Activated naive CD8-positive, alpha-beta T cell treated with anti-CD3 and anti-CD28 coated beads, Interleukin-2, amount 50 U/mL, for 24 hours (primary cell): ENCODE measurements around the gene EFCAB5.
"Not testable (repeated sequence)": the region's sequence is repeated elsewhere in the genome, so short reads cannot be mapped to it uniquely, and the experiment has no call there.

Source experiments
- ATAC-seq: fragments of 150-1000 bp; cut with Tn5 transposase; one replicate; pipeline ENCODE4 v1.10.0; 2021
- DNase-seq: peaks from one replicate; pipeline ENCODE4 v3.0.0; 2021
- H3K27ac Mint-ChIP-seq: one replicate; pipeline ENCODE4 v1.8.0; 2021; ENCODE audit warnings: mild to moderate bottlenecking, mixed read lengths
- H3K27me3 Mint-ChIP-seq: one replicate; pipeline ENCODE4 v1.8.0; 2021; ENCODE audit warnings: mixed read lengths
- H3K36me3 Mint-ChIP-seq: one replicate; pipeline ENCODE4 v1.8.0; 2021; ENCODE audit warnings: low read depth, mixed read lengths
- H3K4me1 Mint-ChIP-seq: one replicate; pipeline ENCODE4 v1.8.0; 2021; ENCODE audit warnings: mixed read lengths
- H3K4me3 Mint-ChIP-seq: one replicate; pipeline ENCODE4 v1.8.0; 2021; ENCODE audit warnings: mild to moderate bottlenecking, moderate library complexity, mixed read lengths
- H3K9me3 Mint-ChIP-seq: one replicate; pipeline ENCODE4 v1.8.0; 2021; ENCODE audit warnings: mixed read lengths

EFCAB5 gene

GRCh38 chr17:30011934-30012333 lies 70.5 kb downstream of the EFCAB5 start:
- not testable (repeated sequence) for H3K27ac Mint-ChIP-seq, H3K4me1 Mint-ChIP-seq, H3K36me3 Mint-ChIP-seq, H3K4me3 Mint-ChIP-seq, H3K27me3 Mint-ChIP-seq, ATAC-seq, H3K9me3 Mint-ChIP-seq
- peak; percentile 6 for DNase-seq

GRCh38 chr17:30021708-30022317 lies 80.4 kb downstream of the EFCAB5 start:
- Mint-ChIP-seq H3K36me3 (no peaks in the 10 kb centered on the region), H3K9me3 (no peaks in the 10 kb centered on the region), H3K27me3 (no peaks in the 10 kb centered on the region), H3K27ac (no peak overlapping the region), H3K4me3 (no peak overlapping the region), H3K4me1 (no peaks in the 10 kb centered on the region)
- peak; percentile 68 for ATAC-seq
- DNase-seq, result peak; percentile 25

- not testable (repeated sequence) for H3K27ac Mint-ChIP-seq, H3K4me1 Mint-ChIP-seq, DNase-seq, ATAC-seq, H3K36me3 Mint-ChIP-seq, H3K4me3 Mint-ChIP-seq, H3K27me3 Mint-ChIP-seq, H3K9me3 Mint-ChIP-seq
These were observed 83.9 kb downstream of the EFCAB5 start for GRCh38 chr17:30025325-30025724.

GRCh38 chr17:30027676-30028075 lies 86.2 kb downstream of the EFCAB5 start:
- Mint-ChIP-seq H3K9me3 (no peaks in the 10 kb centered on the region), H3K27me3 (no peaks in the 10 kb centered on the region), H3K4me3 (no peak overlapping the region), H3K4me1 (no peaks in the 10 kb centered on the region), H3K36me3 (no peaks in the 10 kb centered on the region), H3K27ac (no peak overlapping the region)
- no peak for ATAC-seq
- DNase-seq, result no peak

- H3K36me3 Mint-ChIP-seq, result no peaks in the 10 kb centered on the region
- H3K27ac Mint-ChIP-seq, result no peak overlapping the region
- H3K27me3 Mint-ChIP-seq, result no peaks in the 10 kb centered on the region
- H3K4me3 Mint-ChIP-seq, result no peak overlapping the region
- ATAC-seq (no peak), DNase-seq (no peak)
- H3K4me1 Mint-ChIP-seq, result no peaks in the 10 kb centered on the region
- H3K9me3 Mint-ChIP-seq, result no peaks in the 10 kb centered on the region
These were observed 89.9 kb downstream of the EFCAB5 start for GRCh38 chr17:30031214-30031869.

- no peaks in the 10 kb centered on the region for H3K27me3 Mint-ChIP-seq
- no peaks in the 10 kb centered on the region for H3K36me3 Mint-ChIP-seq
- no peak overlapping the region for H3K27ac Mint-ChIP-seq
- DNase-seq (no peak), ATAC-seq (no peak)
- no peaks in the 10 kb centered on the region for H3K9me3 Mint-ChIP-seq
- no peak overlapping the region for H3K4me3 Mint-ChIP-seq
- H3K4me1 Mint-ChIP-seq, result no peaks in the 10 kb centered on the region
These were observed 93.9 kb downstream of the EFCAB5 start for GRCh38 chr17:30035369-30035768.

GRCh38 chr17:30040719-30041518 lies 99.5 kb downstream of the EFCAB5 start:
- H3K4me3 Mint-ChIP-seq, H3K4me1 Mint-ChIP-seq, H3K36me3 Mint-ChIP-seq, DNase-seq, ATAC-seq, H3K27me3 Mint-ChIP-seq, H3K9me3 Mint-ChIP-seq: not testable (repeated sequence)
- H3K27ac Mint-ChIP-seq, result peak overlapping the region; percentile 15

- H3K27ac Mint-ChIP-seq, result no peak overlapping the region
- H3K27me3 Mint-ChIP-seq, result peaks cover 5% of the 10 kb centered on the region
- ATAC-seq (no peak), DNase-seq (no peak)
- no peaks in the 10 kb centered on the region for H3K4me1 Mint-ChIP-seq
- peaks cover 3% of the 10 kb centered on the region for H3K36me3 Mint-ChIP-seq
- no peak overlapping the region for H3K4me3 Mint-ChIP-seq
- H3K9me3 Mint-ChIP-seq, result peaks cover 4% of the 10 kb centered on the region
These were observed 100.1 kb downstream of the EFCAB5 start for GRCh38 chr17:30041551-30041950.

- Mint-ChIP-seq H3K36me3 (peaks cover 5% of the 10 kb centered on the region), H3K9me3 (peaks cover 22% of the 10 kb centered on the region), H3K4me1 (no peaks in the 10 kb centered on the region), H3K27me3 (peaks cover 9% of the 10 kb centered on the region), H3K4me3 (no peak overlapping the region), H3K27ac (no peak overlapping the region)
- ATAC-seq, result no peak
- no peak for DNase-seq
These were observed 120.9 kb downstream of the EFCAB5 start for GRCh38 chr17:30062372-30062771.

GRCh38 chr17:30064738-30065137 lies 123.3 kb downstream of the EFCAB5 start:
- no peak overlapping the region for H3K27ac Mint-ChIP-seq
- ATAC-seq (no peak), DNase-seq (no peak)
- H3K4me1 Mint-ChIP-seq, result no peaks in the 10 kb centered on the region
- no peak overlapping the region for H3K4me3 Mint-ChIP-seq
- H3K27me3 Mint-ChIP-seq, result peaks cover 8% of the 10 kb centered on the region
- H3K36me3 Mint-ChIP-seq, result peaks cover 5% of the 10 kb centered on the region
- peaks cover 22% of the 10 kb centered on the region for H3K9me3 Mint-ChIP-seq

- H3K27me3 Mint-ChIP-seq, result peaks cover 4% of the 10 kb centered on the region
These were observed 127.0 kb downstream of the EFCAB5 start for GRCh38 chr17:30068465-30068864.

GRCh38 chr17:30074254-30074653 lies 132.8 kb downstream of the EFCAB5 start:
- Mint-ChIP-seq H3K27me3 (peaks cover 5% of the 10 kb centered on the region), H3K4me3 (no peak overlapping the region), H3K27ac (no peak overlapping the region), H3K36me3 (no peaks in the 10 kb centered on the region), H3K9me3 (no peaks in the 10 kb centered on the region), H3K4me1 (no peaks in the 10 kb centered on the region)
- no peak for ATAC-seq
- DNase-seq, result no peak

More at GRCh38 chr17:30068465-30068864, 127.0 kb downstream of the EFCAB5 start:
- ATAC-seq (no peak), DNase-seq (no peak)
- Mint-ChIP-seq H3K27ac (no peak overlapping the region), H3K9me3 (peaks cover 22% of the 10 kb centered on the region), H3K4me3 (no peak overlapping the region), H3K4me1 (no peaks in the 10 kb centered on the region), H3K36me3 (peaks cover 5% of the 10 kb centered on the region)

GRCh38 chr17:30074730-30075129 lies 133.3 kb downstream of the EFCAB5 start:
- no peaks in the 10 kb centered on the region for H3K4me1 Mint-ChIP-seq
- DNase-seq (no peak), ATAC-seq (no peak)
- no peak overlapping the region for H3K4me3 Mint-ChIP-seq
- H3K36me3 Mint-ChIP-seq, result no peaks in the 10 kb centered on the region
- no peaks in the 10 kb centered on the region for H3K9me3 Mint-ChIP-seq
- H3K27ac Mint-ChIP-seq, result no peak overlapping the region
- H3K27me3 Mint-ChIP-seq, result peaks cover 5% of the 10 kb centered on the region

- Mint-ChIP-seq H3K27me3 (peaks cover under 1% of the 10 kb centered on the region), H3K4me1 (no peaks in the 10 kb centered on the region), H3K27ac (no peak overlapping the region)
These were observed 141.3 kb downstream of the EFCAB5 start for GRCh38 chr17:30082773-30083172.

GRCh38 chr17:30084788-30085187 lies 143.4 kb downstream of the EFCAB5 start:
- Mint-ChIP-seq H3K4me3 (no peak overlapping the region), H3K4me1 (no peaks in the 10 kb centered on the region), H3K27me3 (peaks cover 4% of the 10 kb centered on the region), H3K27ac (no peak overlapping the region), H3K9me3 (no peaks in the 10 kb centered on the region), H3K36me3 (no peaks in the 10 kb centered on the region)
- no peak for ATAC-seq
- no peak for DNase-seq

More at GRCh38 chr17:30082773-30083172, 141.3 kb downstream of the EFCAB5 start:
- no peak for DNase-seq
- Mint-ChIP-seq H3K9me3 (no peaks in the 10 kb centered on the region), H3K36me3 (no peaks in the 10 kb centered on the region), H3K4me3 (no peak overlapping the region)
- ATAC-seq, result no peak
